GM19043 (cell line): Measurements from ENCODE around the gene ZBTB16.

Experiments used
- ATAC-seq: cut with Tn5 transposase; IDR thresholded peaks from one replicate; pipeline ENCODE4 v1.9.1; 2021; ENCODE audit warnings: low read depth; ENCODE audit not compliant: unreplicated experiment

ZBTB16 gene

DNA sequence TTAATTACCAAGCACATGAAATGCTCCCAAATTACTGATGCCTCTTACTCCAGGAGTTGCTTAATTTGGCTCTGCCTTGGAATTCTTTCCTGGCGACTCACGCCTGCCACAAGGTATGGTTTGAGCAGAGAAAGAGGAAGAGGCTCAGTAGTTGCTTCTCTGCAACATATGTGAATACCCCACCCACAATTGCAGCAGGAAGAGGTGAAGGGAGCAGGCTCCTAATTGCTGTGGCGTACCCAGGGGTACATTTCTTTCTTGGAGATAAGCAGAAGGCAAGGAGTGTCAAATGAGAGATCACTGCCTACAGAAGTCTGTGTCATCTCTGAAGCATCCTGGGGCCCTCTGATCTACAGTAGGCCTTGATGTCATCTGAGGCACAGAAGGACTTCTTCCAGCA, 226.1 kb downstream of the ZBTB16 start:
- no peak for ATAC-seq

DNA sequence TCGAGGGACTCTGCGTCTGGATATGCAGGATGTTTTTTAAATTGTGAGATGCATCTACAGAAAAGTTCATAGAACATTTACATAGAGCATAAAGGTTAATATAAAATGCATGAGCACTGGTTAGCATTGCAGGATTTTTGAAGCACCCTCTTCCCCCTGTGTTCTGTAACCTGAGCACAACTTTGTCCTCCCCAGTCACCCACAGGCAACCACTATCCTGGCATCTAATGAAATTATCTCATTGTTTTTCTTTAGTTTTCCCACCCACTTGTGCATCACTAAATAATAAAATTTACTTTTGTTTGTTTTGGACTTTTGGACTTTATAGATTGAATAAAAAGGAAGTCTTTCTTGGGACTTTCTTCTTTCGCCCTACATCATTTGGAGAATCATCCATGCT, 226.7 kb downstream of the ZBTB16 start:
- no peak for ATAC-seq

DNA sequence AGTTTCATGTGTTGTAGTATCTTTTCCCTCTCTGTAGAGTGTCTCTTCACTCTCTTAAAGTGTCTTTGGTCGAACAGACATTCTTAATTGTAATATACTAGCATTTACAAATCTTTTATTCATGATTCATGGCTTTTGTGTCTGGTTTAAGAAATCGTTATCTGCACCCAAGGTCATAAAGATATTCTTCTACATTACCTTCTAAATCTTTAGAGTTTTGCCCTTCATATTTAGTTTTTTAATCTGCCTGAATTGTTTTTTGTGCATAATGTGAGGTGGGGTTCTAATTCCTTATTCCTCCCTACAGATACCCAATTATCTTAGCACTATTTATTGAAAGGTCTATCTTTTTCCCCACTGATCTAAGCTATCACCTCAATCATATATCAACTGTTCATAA, 227.6 kb downstream of the ZBTB16 start:
- no peak for ATAC-seq

DNA sequence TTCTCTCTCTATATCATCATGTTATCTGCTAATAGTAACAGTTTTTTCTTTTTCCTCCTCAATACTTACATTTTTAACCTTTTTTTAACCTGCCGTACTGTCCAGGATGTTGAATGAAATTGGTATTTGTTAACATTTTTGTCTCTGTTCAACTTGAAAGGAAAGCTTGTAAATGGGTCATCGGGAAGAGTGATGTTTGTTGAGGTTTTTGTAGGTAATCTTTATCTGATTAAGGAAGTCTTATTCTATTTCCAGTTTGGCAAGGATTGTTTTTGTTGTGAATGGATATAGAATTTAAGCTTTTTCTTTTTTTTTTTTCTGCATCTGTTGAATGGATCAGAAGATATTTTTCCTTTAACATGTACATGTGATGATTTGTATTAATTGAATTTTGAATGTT, 228.6 kb downstream of the ZBTB16 start:
- ATAC-seq, result no peak

DNA sequence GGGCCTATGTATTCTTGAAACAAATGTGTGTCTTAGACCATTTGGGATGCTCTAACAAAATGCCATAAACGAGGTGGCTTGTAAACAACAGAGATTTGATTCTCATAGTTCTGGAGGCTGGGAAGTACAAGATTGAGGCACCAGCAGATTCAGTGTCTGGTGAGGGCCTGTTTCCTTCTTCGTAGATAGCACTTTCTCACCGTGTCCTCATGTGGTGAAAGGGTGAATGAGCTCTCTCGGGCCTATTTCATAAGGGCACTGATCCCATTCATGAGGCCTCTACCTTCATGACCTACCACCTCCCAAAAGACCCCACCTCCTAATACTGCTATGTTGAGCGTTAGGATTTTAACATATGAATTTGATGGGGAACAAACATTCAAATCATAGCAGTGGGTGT, 230.3 kb downstream of the ZBTB16 start:
- no peak for ATAC-seq

DNA sequence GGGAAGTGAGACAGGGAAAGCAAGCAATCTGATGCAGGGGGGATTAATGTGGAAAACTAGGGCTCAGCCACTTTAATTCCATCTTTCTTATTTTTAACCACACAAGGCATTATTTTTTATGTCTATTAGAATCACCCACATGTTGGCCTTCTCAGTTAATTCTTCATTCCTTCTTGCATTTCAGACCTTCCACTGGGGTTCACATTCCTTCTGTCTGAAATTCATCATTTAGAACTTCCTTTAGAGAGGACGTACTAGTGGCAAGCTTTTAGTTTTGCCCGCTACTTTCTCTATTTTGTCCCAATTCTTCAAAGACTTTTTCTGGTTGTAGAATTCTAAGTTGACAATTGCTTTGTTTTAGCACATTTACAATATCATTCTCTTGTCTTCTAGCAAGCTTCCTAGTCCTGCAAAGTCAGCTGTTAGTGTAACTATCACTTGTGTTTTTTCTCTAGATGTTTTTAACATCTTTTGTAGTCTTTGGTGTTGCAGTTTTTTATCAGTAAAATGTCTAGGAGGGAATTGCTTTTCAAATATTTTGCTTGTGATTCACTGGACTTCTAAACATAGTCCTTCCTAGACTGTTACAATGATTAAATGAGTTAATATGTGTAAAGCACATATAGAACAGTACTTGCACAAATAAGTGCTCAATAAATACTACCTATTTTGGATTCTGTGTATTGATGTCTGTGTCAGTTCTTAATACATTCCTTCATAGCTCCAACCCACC, 231.2 kb downstream of the ZBTB16 start:
- no peak for ATAC-seq

DNA sequence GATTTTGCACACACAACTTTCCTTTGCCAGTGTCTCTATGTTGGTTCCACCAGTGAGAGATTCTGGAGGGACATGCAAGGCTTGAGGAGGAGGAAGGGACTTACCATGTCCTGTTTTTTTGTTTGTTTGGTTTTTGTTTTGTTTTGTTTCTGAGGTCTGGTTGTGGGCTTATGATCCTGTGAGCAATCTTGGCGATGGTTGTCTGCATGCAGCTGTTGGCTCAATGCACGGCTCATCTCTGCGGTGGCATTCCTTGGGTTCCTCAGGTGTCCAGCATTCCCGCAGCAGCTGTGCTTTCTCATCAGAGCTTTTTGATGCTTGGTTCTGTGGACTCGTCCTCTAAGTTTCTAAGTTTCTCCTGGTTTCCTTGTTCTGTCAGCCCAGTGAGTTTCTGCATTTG, 231.9 kb downstream of the ZBTB16 start:
- no peak for ATAC-seq

DNA sequence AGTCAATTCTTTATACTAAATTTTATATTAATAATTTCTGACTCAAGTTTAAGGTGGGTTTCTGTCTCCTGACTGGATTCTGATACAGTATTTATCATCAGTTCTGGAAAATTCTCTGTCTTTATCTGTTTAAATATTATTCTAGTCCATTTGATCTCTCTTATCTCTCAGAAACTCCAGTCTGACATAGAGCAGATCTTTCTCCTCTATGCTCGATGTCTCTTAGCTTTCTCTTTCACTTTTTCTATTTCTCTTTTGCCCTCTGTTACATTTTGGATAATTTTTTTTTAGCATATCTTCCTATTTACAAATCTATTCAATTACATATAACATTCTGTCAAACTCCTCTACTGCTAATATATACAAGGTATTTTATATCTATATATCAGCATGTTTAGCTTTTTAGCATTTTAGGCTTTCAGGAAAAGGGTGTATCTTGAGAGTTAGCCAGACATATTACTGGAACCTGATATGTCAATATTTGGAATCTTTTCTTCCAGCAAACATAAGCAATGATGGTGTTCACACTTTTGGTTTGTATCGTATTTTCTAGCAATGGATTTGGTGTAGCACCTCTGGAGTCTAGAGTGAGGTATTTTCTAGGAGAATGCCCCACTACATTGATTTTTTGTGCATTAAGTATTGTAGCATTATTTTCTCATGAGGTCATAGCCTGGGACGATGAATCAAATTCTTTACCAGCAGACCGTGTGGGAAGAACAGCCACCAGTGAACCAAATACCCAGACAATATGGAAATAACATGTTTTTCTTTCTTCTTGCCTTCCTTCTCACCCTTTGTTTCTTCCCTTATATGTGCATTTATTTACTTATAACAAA, 232.6 kb downstream of the ZBTB16 start:
- ATAC-seq, result no peak

DNA sequence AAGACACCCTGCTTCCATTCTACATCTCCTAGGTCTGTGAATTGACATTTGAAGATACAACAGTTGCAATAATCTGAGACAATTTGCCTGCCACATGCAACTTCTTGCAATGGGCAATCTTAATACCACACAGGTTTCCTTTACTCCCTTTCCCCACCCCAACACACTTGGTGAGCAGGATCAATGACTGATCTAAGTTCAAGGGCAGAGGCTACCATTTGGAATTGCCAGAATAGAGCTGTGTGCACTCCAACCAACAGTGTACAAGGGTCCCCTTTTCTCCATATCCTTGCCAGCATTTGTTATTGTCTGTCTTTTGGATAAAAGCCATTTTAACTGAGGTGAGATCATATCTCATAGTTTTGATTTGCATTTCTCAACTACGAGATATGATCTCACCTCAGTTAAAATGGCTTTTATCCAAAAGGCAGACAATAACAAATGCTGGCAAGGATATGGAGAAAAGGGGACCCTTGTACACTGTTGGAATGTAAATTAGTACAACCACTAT, 233.7 kb downstream of the ZBTB16 start:
- ATAC-seq, result no peak

DNA sequence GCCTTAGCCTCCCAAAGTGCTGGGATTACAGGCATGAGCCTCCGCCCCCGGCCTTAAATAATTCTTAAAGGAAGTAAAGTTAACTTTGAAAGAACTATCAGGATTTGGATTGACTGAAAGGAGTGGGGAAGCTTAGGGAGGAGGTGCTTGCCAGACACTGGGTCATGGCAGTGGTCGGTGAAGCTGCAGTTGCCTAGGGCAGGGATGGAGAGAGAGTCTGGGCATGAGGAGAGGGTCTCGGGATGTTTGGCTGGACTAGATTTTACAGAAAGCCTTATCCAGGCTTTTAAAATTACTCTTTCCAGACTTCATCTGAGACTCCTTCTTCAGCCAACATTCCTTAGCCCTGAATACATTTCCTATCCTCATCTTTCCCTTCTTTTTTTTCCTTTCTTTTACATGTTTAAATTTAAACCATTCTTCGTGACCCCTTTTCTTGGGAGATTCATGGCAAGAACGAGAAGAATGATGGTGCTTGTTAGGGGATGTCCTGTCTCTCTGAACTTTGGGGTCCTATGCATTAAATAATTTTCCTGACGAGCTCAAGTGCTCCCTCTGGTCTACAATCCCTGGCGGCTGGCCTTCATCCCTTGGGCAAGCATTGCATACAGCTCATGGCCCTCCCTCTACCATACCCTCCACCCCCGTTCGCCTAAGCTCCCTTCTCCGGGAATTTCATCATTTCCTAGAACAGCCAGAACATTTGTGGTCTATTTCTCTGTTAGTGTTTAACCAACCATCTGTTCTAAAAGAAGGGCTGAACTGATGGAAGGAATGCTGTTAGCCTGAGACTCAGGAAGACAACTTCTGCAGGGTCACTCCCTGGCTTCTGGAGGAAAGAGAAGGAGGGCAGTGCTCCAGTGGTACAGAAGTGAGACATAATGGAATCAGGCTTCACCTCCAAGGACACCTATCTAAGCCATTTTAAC, 236.4 kb downstream of the ZBTB16 start, which contains the start of gene NNMT:
Gene NNMT (plus strand): TSS at position 724 of the 929 bp plus-strand sequence. CDS start 158 bp downstream, at position 882.
- no peak for ATAC-seq

DNA sequence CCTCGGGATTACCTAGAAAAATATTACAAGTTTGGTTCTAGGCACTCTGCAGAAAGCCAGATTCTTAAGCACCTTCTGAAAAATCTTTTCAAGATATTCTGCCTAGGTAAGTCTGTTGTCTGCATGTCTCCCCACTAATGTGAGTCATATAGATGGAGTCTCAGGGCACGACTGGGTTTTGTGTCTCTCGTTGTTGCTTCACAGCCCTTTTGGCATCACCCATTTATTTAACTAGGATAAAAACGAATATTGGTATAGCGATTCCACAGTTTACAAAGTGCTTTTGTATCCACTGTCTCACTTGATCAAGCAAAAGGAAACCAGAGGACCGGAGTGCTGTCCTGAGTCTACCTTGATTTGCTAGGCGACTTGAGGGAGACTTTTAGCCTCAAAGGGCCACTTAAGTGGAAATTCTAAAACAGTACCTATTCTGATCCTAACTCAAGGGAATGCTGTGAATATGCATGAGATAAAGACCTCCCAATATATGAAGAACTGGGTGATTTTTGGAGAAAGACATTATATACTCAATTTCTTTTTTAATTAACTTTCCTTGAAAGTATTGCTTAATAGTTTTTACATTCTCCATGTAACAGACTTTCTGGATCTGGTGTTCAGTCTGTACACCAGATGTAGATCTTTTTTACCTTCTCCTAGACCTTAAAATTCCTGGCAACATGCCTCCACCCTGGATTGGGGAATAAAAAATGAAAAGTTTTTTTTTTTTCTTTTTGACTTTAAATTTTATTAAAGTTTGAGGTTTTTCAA, 237.3 kb downstream of the ZBTB16 start:
- ATAC-seq, result no peak

DNA sequence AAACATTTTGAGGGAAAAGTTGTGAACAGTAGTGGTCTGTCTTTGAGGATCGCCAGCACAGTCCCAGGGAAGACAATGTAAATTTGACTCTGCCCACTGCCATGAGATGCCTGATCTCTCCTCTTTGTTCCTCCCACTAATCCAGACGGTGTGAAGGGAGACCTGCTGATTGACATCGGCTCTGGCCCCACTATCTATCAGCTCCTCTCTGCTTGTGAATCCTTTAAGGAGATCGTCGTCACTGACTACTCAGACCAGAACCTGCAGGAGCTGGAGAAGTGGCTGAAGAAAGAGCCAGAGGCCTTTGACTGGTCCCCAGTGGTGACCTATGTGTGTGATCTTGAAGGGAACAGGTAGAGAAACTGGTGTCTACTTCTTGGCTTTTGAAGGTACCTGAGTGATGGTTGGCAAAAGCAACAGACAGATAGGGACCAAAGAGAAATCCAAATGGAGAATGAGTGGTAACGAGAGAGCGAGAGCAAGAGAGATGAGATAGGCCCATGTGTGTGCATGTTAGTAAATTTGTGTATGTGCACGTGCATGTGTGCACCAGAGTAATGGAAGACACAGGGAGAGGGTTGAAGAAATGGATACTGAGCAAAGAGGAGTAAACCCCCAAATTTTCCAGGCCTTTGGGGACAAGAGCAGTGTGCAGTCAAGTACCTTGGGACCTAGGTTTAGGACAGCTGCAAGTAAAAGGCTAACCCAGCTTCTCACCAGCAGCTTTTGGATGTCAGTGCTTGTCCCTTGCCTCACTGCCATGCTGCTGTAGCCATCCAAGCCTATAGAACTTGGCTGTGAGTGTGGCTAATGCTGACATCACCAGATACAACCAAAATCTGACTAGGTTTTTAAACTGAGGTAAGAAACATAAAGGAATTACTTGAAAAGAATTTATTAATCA, 238.5 kb downstream of the ZBTB16 start:
- ATAC-seq, result no peak

DNA sequence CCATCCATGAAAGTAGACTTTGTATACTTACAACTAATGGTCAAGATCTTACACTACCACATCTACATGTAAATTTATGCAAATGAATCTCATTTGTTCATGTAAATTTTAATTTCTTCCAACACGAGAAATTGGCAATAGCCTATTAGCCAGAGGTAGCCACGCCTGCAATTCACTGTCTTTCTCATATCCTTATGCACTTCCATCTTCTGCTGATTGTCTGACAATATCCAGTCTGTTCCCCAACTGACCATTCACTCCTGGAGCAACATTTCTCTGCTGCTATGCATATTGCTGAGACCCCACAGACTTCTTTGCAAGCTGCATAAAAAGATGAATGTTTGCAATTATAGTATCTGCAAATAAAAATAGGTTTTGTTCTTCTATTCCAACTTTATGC, 239.2 kb downstream of the ZBTB16 start:
- ATAC-seq, result no peak
